ENCODE results near the gene EDN2.

- TF ChIP-seq CTCF (IDR thresholded peaks at IDR 0.05) = no peak
- no peak for TF ChIP-seq POLR2A (IDR thresholded peaks at IDR 0.05)
Observed at GRCh38 chr1:41482001-41482765, 2.3 kb downstream of the EDN2 start.

All from lower leg skin (tissue), 3 donors.